ENCODE data around the gene MED27. TPM values are rescaled to one million over a fixed set of nuclear protein-coding genes. Genes with fewer than 3 reads are reported as not detected.

The MED27 gene
- total RNA-seq, 1 experiment from 2014 or later, result 30.4 TPM

GRCh38 chr9:131813116-131813515, 266.6 kb downstream of the MED27 start:
- H3K36me3 Mint-ChIP-seq (ENCODE audit: insufficient read depth, unreplicated experiment), result no peaks in the 10 kb centered on the region
- peaks cover 25% of the 10 kb centered on the region for H3K27me3 Mint-ChIP-seq (ENCODE audit: insufficient read depth, unreplicated experiment)
- POLR2A ChIA-PET, result no interaction called here
- intact Hi-C loops (cut with micrococcal nuclease; ENCODE audit: unreplicated experiment), result no loop called here
- H3K9me3 ChIP-seq, result no peaks in the 10 kb centered on the region
- TF ChIP-seq CTCF (IDR thresholded peaks at IDR 0.05; ENCODE audit: insufficient read depth in 1 of 2, low read depth in 1 of 2, low read length in 1 of 2, severe bottlenecking in 1 of 2, unreplicated experiment in 1 of 2), result no peak
- no peaks in the 10 kb centered on the region for H3K4me1 ChIP-seq
- DNase-seq, result no peak
- CTCF ChIA-PET, result no interaction called here
- no peaks in the 10 kb centered on the region for H3K36me3 ChIP-seq (ENCODE audit: control insufficient read depth, insufficient read depth, low read length)
- BruUV-seq (replicated peaks), result no TSS peak
- no peak overlapping the region for H3K27ac Mint-ChIP-seq (ENCODE audit: unreplicated experiment)
- no peak overlapping the region for H3K4me3 Mint-ChIP-seq (ENCODE audit: unreplicated experiment)
- no peaks in the 10 kb centered on the region for H3K9me3 Mint-ChIP-seq (ENCODE audit: unreplicated experiment)
- H3K4me1 Mint-ChIP-seq (ENCODE audit: low read depth, unreplicated experiment), result no peaks in the 10 kb centered on the region
- H3K4me3 ChIP-seq (ENCODE audit: low read depth, low read length), result no peak overlapping the region
- H3K27me3 ChIP-seq (replicated peaks; ENCODE audit: control insufficient read depth, insufficient read depth, low read length), result no peaks in the 10 kb centered on the region; the same call in 1 of the 2 replicates

DNA sequence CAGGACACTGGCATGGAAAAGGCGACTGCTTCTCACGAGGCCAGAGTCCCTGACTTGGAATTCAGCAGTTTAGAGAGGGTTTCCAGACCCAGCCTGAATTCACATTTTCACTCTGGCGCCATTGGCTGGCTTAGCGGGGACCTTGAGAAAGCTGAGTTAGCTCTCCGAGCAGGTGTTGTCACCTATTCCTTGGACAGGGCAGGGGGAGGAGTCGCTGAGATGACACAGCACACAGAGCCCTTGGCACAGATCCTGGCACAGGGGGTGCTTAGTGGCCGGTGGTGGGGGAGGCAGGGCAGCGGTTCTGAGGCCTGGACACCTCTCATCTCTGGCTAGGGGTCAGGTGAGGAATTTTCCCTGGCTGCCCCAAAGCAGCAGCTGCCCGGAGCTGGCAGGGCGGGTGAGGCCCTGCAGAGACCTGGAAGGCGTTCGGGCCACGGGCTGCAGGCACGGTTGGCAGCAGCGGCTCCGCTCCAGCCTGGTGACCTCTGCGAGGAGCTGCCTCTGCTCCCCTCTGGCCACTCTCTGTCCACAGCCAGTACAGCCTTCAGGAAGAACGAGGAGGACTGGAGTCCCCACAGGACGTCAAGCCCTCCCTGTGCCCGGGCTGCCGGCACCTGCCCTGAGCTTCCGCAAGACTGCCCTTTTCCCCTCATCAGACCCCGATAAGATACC, 267.4 kb downstream of the MED27 start:
- ChIA-PET CTCF (no interaction called here), POLR2A (no interaction called here)
- Histone ChIP-seq H3K9me3 (no peaks in the 10 kb centered on the region), H3K4me1 (no peaks in the 10 kb centered on the region), H3K36me3 (ENCODE audit: control insufficient read depth, insufficient read depth, low read length) (no peaks in the 10 kb centered on the region), H3K27me3 (replicated peaks; ENCODE audit: control insufficient read depth, insufficient read depth, low read length) (no peaks in the 10 kb centered on the region; the same call in 1 of the 2 replicates), H3K4me3 (ENCODE audit: low read depth, low read length) (no peak overlapping the region)
- Mint-ChIP-seq H3K27me3 (ENCODE audit: insufficient read depth, unreplicated experiment) (peaks cover 25% of the 10 kb centered on the region), H3K27ac (ENCODE audit: unreplicated experiment) (no peak overlapping the region), H3K9me3 (ENCODE audit: unreplicated experiment) (no peaks in the 10 kb centered on the region), H3K36me3 (ENCODE audit: insufficient read depth, unreplicated experiment) (no peaks in the 10 kb centered on the region), H3K4me1 (ENCODE audit: low read depth, unreplicated experiment) (no peaks in the 10 kb centered on the region), H3K4me3 (ENCODE audit: unreplicated experiment) (no peak overlapping the region)
- DNase-seq, result no peak
- no TSS peak for BruUV-seq (replicated peaks)
- no peak for TF ChIP-seq CTCF (IDR thresholded peaks at IDR 0.05; ENCODE audit: insufficient read depth in 1 of 2, low read depth in 1 of 2, low read length in 1 of 2, severe bottlenecking in 1 of 2, unreplicated experiment in 1 of 2)
- intact Hi-C loops (cut with micrococcal nuclease; ENCODE audit: unreplicated experiment), result no loop called here

GRCh38 chr9:131811405-131811804, 268.3 kb downstream of the MED27 start:
- ChIA-PET POLR2A (no interaction called here), CTCF (no interaction called here)
- Histone ChIP-seq H3K36me3 (ENCODE audit: control insufficient read depth, insufficient read depth, low read length) (no peaks in the 10 kb centered on the region), H3K9me3 (no peaks in the 10 kb centered on the region), H3K4me1 (no peaks in the 10 kb centered on the region), H3K27me3 (replicated peaks; ENCODE audit: control insufficient read depth, insufficient read depth, low read length) (no peaks in the 10 kb centered on the region; the same call in 1 of the 2 replicates), H3K4me3 (ENCODE audit: low read depth, low read length) (no peak overlapping the region)
- no peak for DNase-seq
- H3K4me1 Mint-ChIP-seq (ENCODE audit: low read depth, unreplicated experiment), result no peaks in the 10 kb centered on the region
- H3K27ac Mint-ChIP-seq (ENCODE audit: unreplicated experiment), result no peak overlapping the region
- no peak for TF ChIP-seq CTCF (IDR thresholded peaks at IDR 0.05; ENCODE audit: insufficient read depth in 1 of 2, low read depth in 1 of 2, low read length in 1 of 2, severe bottlenecking in 1 of 2, unreplicated experiment in 1 of 2)
- no peaks in the 10 kb centered on the region for H3K9me3 Mint-ChIP-seq (ENCODE audit: unreplicated experiment)
- BruUV-seq (replicated peaks), result no TSS peak
- H3K36me3 Mint-ChIP-seq (ENCODE audit: insufficient read depth, unreplicated experiment), result no peaks in the 10 kb centered on the region
- intact Hi-C loops (cut with micrococcal nuclease; ENCODE audit: unreplicated experiment), result no loop called here
- no peak overlapping the region for H3K4me3 Mint-ChIP-seq (ENCODE audit: unreplicated experiment)
- peaks cover 22% of the 10 kb centered on the region for H3K27me3 Mint-ChIP-seq (ENCODE audit: insufficient read depth, unreplicated experiment)
